HG03521 (cell line): ENCODE data around the gene PRAMEF20.

Experiments
- ATAC-seq: cut with Tn5 transposase; IDR thresholded peaks from one replicate; pipeline ENCODE4 v1.9.1; 2021; ENCODE audit warnings: mild to moderate bottlenecking, moderate library complexity; ENCODE audit not compliant: unreplicated experiment

Gene PRAMEF20

GRCh38 chr1:13461977-13462376 lies 51.7 kb downstream of the PRAMEF20 start:
- no peak for ATAC-seq

GRCh38 chr1:13462682-13463081 lies 52.4 kb downstream of the PRAMEF20 start:
- no peak for ATAC-seq

GRCh38 chr1:13465515-13465914 lies 55.3 kb downstream of the PRAMEF20 start:
- ATAC-seq: no peak

- ATAC-seq: no peak
Observed at GRCh38 chr1:13469343-13469742, 59.1 kb downstream of the PRAMEF20 start.
